Kidney glomerular epithelial cell (primary cell): ENCODE data around the gene SPI1.

ENCODE experiments used
- DNase-seq: peaks from one replicate; lab custom pipeline; 2025; lab: John Stamatoyannopoulos, UW

SPI1 gene

DNA sequence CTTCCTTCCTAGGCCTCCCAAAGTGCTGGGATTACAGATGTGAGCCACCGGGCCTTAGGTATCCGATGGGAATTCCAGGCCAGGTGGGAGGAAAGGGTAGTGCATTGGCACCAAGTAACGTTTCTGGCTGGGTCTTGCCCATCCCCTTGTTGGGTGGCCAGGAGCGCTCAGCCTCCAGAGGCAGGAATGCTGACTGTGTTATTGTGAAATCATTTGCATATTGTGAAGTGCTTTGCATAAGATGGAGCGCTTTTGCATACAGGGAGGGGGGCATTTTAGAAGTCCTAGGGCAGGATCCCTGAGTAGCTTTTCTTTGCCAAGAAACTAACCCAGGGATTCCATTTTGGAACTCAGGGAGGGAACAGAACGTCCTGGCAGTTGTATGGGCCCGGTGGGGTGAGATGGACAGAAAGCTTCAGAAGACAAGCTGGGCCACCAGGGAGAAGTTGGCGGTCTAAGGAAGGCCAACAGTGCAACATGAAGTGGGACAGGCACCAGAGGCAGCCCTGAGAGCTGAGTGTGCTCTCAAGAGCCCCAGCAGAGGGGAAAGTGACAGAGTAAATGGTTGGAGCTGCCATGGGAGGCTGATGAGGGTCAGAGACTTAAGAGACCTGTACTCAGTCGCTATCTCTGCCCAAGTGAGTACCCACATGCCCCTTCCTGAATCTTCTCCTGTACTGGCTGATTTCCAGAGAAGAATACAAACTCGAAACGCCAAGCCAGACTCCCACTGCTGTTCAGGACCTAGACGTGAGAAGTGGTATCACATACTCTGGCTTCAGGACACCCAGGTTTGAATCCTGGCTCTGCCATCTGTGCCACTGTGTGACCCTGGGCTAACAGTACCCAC, 28.8 kb upstream of the SPI1 start:
- DNase-seq = no peak

DNA sequence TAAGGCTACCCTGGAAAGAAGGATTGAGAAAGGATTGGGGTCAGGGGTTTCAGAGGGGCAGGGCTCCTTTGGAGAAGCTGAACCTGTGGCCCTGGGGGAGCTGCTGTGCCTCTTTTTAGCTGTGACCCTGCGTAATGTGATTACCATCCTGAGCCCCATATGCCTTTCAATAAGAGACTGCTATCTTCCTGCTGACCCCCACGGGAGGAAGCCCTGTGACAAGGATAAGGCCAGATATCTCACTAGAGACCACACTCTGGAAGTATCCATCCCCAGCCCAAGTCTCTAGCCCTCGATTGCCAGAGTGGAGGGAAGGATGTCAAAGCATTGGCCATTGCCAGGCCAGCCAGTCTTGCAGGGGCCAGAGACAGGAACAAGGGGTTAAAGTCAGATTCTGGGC, 25.2 kb upstream of the SPI1 start:
- DNase-seq = no peak

DNA sequence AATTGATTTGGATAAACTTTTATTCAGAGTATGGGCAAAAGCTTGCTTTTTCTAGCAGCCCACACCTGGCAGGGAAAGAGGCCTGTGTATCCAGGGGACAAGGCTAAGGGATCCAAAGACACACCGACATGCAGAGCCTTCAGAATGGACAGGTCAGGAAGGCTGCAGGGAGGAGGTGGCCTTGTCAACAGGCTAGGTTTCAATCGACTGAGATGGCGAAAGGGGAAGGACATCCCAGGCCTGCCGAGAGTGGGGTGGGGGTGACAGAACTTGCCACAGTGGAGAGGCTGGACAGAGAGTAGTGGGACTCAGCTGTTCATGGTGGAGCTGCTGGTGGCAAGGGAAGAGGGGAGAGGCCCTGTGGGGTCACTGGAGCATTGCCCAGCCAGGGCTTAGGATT, 24.8 kb upstream of the SPI1 start:
- DNase-seq = no peak

- DNase-seq = no peak
These were observed 22.5 kb upstream of the SPI1 start for GRCh38 chr11:47400768-47401279.

- DNase-seq = no peak
These were observed 21.8 kb upstream of the SPI1 start for GRCh38 chr11:47399860-47400767.

- DNase-seq = no peak
These were observed 20.2 kb upstream of the SPI1 start for GRCh38 chr11:47398551-47398950.

DNA sequence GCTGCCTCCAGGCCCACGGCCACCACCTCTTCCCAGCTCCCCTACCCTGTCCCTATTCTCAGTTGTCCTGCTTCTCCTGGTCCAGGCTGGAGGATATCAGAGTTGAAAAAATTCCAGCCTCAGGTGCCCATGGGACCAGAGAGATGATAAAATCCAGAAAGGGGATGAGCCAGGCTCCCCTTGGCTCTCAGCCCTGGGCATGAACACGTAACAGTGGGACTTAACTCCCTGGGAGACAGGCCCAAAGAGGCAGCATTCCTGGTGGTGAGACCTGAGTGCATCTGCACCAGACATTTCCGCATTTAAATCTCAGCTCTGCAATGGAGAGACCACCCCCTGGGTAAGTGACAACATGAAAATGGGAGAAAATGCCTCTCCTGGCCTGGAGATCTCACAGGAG, 19.7 kb upstream of the SPI1 start:
- DNase-seq = no peak

DNA sequence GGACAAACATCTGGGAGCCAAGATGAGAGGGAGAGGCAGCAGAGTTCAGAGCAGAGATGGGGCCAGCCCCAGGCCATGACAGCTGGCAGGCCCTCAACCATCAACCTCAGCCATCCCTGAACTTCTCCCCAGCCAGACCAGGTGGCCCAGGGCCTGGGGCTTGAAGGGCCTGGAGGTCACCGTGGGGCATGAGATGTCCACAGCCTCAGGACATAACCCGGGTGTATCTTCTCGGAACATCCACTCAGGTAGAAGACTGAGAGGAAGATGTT, 17.6 kb upstream of the SPI1 start:
- no peak for DNase-seq

GRCh38 chr11:47395223-47396048, 17.1 kb upstream of the SPI1 start:
- no peak for DNase-seq

DNA sequence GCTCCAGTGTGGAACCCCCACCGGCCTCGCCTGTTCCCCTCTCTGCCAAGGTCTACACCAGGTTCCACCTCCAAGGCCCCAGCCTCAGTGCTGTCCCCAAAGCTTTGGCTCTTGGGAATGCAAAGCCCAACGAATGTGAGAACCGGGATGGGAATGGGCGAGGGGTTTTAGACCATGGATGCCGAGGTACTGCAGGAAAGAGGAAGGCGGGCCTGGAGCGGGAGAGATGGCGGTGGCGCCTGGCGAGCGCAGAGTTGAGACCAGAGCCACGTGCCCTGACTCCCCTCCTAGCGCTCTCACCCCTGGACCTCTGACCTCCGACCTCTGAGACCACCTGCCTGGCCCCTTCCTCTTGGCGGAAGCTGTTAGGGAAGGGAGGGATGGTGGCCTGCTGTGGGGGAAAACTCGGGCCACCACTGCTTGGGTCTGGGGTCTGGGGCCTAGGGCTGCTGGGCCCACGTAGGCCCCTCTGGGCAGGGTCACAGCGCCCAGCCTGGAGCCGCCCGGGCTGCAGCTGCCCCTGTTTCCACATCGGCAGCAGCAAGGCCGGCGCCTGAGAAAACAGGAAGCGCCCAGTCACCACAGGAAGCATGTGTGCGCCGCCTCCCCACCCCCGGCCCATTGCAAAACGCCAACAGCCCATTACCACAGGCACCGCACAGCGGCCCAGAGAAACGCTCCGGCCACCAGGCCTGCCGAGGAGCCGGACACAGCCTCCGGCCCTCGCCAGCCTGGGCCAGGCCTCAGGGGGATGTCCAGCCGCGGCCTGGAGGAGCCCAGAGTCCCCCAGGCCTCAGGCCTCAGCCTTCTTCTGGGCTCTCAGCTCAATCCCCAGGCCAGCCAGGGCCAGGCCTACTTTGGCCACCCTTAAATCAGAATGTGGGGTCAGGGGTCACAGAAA, 16.2 kb upstream of the SPI1 start:
- DNase-seq = no peak

GRCh38 chr11:47394050-47394321, 15.6 kb upstream of the SPI1 start:
- no peak for DNase-seq

GRCh38 chr11:47393163-47394049, 15.1 kb upstream of the SPI1 start:
- DNase-seq = no peak

DNA sequence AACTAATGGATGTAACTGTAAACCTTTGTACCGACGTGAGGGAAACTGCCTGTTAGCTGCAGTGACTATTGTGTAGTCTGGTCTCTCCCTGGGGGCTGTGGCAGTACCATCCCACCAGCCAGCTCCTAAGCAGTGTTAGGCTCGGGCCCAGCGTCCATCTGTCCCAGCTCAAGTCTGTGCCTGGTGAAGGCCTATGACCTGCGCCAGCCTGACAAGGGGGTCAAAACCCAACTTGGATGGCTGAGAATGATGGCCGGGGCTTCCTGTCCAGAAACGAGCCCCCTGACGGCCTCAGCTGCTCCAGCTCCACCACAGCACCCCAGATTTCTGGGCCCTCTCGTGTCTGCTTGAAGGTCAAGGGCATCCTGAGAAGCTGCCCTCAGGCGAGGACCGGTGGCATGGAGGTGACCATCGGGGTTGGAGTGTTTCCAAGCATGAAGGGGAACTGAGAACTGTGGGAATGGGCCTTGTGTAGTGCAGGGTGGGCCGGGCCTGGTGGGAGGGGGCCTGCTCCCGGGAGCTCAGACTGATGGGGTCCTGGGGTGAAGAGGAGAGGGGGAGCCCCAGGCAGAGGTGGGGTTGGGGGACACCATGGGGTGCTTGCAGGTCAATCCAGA, 14.3 kb upstream of the SPI1 start:
- no peak for DNase-seq

DNA sequence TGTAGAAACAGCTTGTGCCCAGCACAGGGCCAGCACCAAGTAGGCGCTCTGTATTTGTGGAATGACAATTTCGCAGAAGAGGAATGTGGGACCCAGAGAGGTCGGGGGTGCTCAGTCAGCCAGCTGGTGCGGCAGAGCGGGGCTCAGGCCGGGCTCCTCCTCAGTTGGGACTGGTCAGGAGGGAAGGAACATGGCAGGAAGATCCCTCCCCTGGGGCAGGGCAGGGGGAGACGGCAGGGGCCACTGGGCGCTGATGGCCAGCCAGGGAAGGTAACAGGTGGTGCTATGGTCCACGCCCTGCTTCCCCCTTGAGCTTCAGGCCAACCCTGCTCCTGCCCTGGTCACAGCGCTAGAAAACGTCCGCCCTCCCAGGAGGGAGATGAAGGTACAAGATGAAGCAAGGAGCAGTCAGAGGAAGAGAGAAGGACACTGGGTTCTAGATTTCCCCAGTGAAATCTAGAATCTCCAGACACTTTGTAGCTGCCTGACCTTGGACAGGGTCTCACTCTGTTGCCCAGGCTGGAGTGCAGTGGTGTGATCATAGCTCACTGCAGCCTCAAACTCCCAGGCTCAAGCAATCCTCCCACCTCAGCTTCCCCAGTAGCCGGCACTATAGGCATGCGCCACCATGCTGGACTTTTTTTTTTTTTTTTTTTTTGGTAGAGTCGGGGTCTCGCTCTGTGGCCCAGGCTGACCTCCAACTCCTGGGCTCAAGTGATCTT, 13.5 kb upstream of the SPI1 start:
- DNase-seq = no peak

- no peak for DNase-seq
These were observed 12.8 kb upstream of the SPI1 start for GRCh38 chr11:47391077-47391583.

GRCh38 chr11:47390422-47390760, 12.0 kb upstream of the SPI1 start:
- DNase-seq = no peak

DNA sequence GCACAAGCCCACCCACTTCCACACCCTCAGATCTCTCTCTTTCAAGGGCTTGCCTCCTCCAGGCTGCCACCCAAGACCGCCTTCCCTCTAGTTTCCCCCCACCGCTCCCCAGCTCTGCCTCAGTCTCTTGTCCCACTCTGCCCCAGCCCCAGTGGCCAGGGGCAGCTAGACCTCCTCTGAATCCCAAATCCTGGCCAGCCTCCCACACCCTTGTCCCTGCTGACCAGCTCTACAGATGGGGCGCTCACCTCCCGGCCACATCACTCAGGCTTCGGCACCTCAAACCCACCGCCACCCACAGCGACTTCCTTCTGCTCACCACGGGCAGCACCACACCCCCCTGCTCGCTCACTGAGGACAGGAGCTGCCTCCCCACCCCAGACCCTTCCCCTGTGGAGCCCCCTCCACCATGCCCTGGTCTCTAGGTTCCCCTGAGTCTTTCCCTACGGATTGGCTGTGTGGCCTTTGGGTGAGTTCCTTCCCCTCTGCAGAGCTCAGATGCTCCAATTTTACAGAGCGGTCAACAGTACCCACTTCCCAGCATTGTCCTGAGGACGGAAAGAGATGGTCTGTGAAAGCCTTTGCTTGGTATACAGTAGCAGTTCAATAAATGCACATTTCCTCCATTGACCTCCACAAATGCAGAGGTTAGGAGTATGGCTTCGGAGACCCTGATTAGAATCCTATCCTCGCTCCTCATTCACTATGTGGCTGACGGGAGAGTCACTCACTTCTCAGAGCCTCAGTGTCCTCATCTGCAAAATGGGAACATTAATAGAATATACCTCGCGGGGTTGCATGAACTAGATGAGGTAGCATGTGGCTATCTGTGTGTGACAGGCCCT, 11.5 kb upstream of the SPI1 start:
- no peak for DNase-seq
